Measurements from ENCODE around the gene PSMA6.
"Not testable (repeated sequence)": the region's sequence is repeated elsewhere in the genome, so short reads cannot be mapped to it uniquely, and the experiment has no call there.

Gene PSMA6

GRCh38 chr14:35289623-35290022 is 2.6 kb upstream of the PSMA6 start:
- DNase-seq (no peak), ATAC-seq (replicated peaks) (no peak)
- H3K27me3 Mint-ChIP-seq = no peaks in the 10 kb centered on the region
- H3K27ac Mint-ChIP-seq = no peak overlapping the region
- H3K36me3 Mint-ChIP-seq (ENCODE audit: insufficient read depth) = peaks cover 32% of the 10 kb centered on the region
- H3K9me3 Mint-ChIP-seq = no peaks in the 10 kb centered on the region
- peaks cover 47 to 50% of the 10 kb centered on the region in 2 donors for H3K4me1 Mint-ChIP-seq (ENCODE audit: low read depth in 2 of 2)
- H3K4me3 Mint-ChIP-seq = no peak overlapping the region

- Mint-ChIP-seq H3K27ac (peak overlapping the region; percentile 98), H3K27me3 (no peaks in the 10 kb centered on the region), H3K9me3 (no peaks in the 10 kb centered on the region), H3K36me3 (ENCODE audit: insufficient read depth) (peaks cover 35% of the 10 kb centered on the region), H3K4me1 (ENCODE audit: low read depth in 2 of 2) (peaks cover 38 to 46% of the 10 kb centered on the region in 2 donors), H3K4me3 (peak overlapping the region; percentile 95 to 99)
- ATAC-seq (replicated peaks) (no peak), DNase-seq (no peak)
Measured at GRCh38 chr14:35292770-35293561, 784 bp downstream of the PSMA6 start.

GRCh38 chr14:35295845-35296161 is 3.6 kb downstream of the PSMA6 start:
- DNase-seq (no peak), ATAC-seq (replicated peaks) (no peak)
- peaks cover 39% of the 10 kb centered on the region for H3K36me3 Mint-ChIP-seq (ENCODE audit: insufficient read depth)
- H3K4me1 Mint-ChIP-seq (ENCODE audit: low read depth in 2 of 2) = peaks cover 56 to 66% of the 10 kb centered on the region in 2 donors
- peak overlapping the region; percentile 53 to 98 for H3K27ac Mint-ChIP-seq
- H3K4me3 Mint-ChIP-seq = peak overlapping the region; percentile 58 to 99
- no peaks in the 10 kb centered on the region for H3K27me3 Mint-ChIP-seq
- H3K9me3 Mint-ChIP-seq = no peaks in the 10 kb centered on the region

- peak overlapping the region; percentile 25 to 58 for H3K4me3 Mint-ChIP-seq
- peak overlapping the region in 1 of 2 donors; percentile 98 for H3K27ac Mint-ChIP-seq
- H3K27me3 Mint-ChIP-seq = no peaks in the 10 kb centered on the region
- ATAC-seq (replicated peaks) (no peak), DNase-seq (no peak)
- peaks cover 38% of the 10 kb centered on the region for H3K36me3 Mint-ChIP-seq (ENCODE audit: insufficient read depth)
- peaks cover 60 to 74% of the 10 kb centered on the region in 2 donors for H3K4me1 Mint-ChIP-seq (ENCODE audit: low read depth in 2 of 2)
- H3K9me3 Mint-ChIP-seq = no peaks in the 10 kb centered on the region
Measured at GRCh38 chr14:35296545-35296944, 4.4 kb downstream of the PSMA6 start.

GRCh38 chr14:35297706-35298105 is 5.5 kb downstream of the PSMA6 start:
- Mint-ChIP-seq H3K27ac (peak overlapping the region; percentile 82 to 85), H3K9me3 (no peaks in the 10 kb centered on the region), H3K4me3 (peak overlapping the region; percentile 44 to 58), H3K36me3 (ENCODE audit: insufficient read depth) (peaks cover 30% of the 10 kb centered on the region), H3K4me1 (ENCODE audit: low read depth in 2 of 2) (peaks cover 67 to 84% of the 10 kb centered on the region in 2 donors), H3K27me3 (no peaks in the 10 kb centered on the region)
- ATAC-seq (replicated peaks) (no peak), DNase-seq (no peak)

- H3K4me1 Mint-ChIP-seq (ENCODE audit: low read depth in 2 of 2) = peaks cover 68 to 84% of the 10 kb centered on the region in 2 donors
- H3K27me3 Mint-ChIP-seq = no peaks in the 10 kb centered on the region
- H3K9me3 Mint-ChIP-seq = no peaks in the 10 kb centered on the region
- DNase-seq (no peak), ATAC-seq (replicated peaks) (no peak)
- H3K27ac Mint-ChIP-seq = no peak overlapping the region
- no peak overlapping the region for H3K4me3 Mint-ChIP-seq
- H3K36me3 Mint-ChIP-seq (ENCODE audit: insufficient read depth) = peaks cover 25% of the 10 kb centered on the region
Measured at GRCh38 chr14:35298351-35298750, 6.2 kb downstream of the PSMA6 start.

GRCh38 chr14:35299708-35300107 is 7.5 kb downstream of the PSMA6 start:
- peaks cover 17% of the 10 kb centered on the region for H3K36me3 Mint-ChIP-seq (ENCODE audit: insufficient read depth)
- ATAC-seq (replicated peaks) (no peak), DNase-seq (no peak)
- H3K9me3 Mint-ChIP-seq = no peaks in the 10 kb centered on the region
- peaks cover 62 to 74% of the 10 kb centered on the region in 2 donors for H3K4me1 Mint-ChIP-seq (ENCODE audit: low read depth in 2 of 2)
- peak overlapping the region in 1 of 2 donors; percentile 62 for H3K4me3 Mint-ChIP-seq
- no peaks in the 10 kb centered on the region for H3K27me3 Mint-ChIP-seq
- peak overlapping the region; percentile 4 to 90 for H3K27ac Mint-ChIP-seq

- ATAC-seq (replicated peaks) (no peak), DNase-seq (no peak)
- Mint-ChIP-seq H3K27ac (peak overlapping the region; percentile 4 to 90), H3K9me3 (no peaks in the 10 kb centered on the region), H3K4me3 (peak overlapping the region; percentile 8 to 62), H3K27me3 (no peaks in the 10 kb centered on the region), H3K4me1 (ENCODE audit: low read depth in 2 of 2) (peaks cover 62 to 71% of the 10 kb centered on the region in 2 donors), H3K36me3 (ENCODE audit: insufficient read depth) (peaks cover 17% of the 10 kb centered on the region)
Measured at GRCh38 chr14:35300228-35300627, 8.0 kb downstream of the PSMA6 start.

- H3K9me3 Mint-ChIP-seq; DNase-seq; H3K27me3 Mint-ChIP-seq; ATAC-seq (replicated peaks): not testable (repeated sequence)
- Mint-ChIP-seq H3K36me3 (ENCODE audit: insufficient read depth) (peaks cover 20% of the 10 kb centered on the region), H3K4me3 (peak overlapping the region; percentile 31 to 62), H3K27ac (peak overlapping the region; percentile 63 to 90), H3K4me1 (ENCODE audit: low read depth in 2 of 2) (peaks cover 53 to 63% of the 10 kb centered on the region in 2 donors)
Measured at GRCh38 chr14:35301334-35301733, 9.2 kb downstream of the PSMA6 start.

- peak; percentile 21 for ATAC-seq (replicated peaks)
- Mint-ChIP-seq H3K4me1 (ENCODE audit: low read depth in 2 of 2) (peaks cover 53 to 58% of the 10 kb centered on the region in 2 donors), H3K9me3 (no peaks in the 10 kb centered on the region), H3K27me3 (no peaks in the 10 kb centered on the region), H3K4me3 (peak overlapping the region; percentile 33 to 62), H3K27ac (peak overlapping the region; percentile 63 to 90), H3K36me3 (ENCODE audit: insufficient read depth) (peaks cover 23% of the 10 kb centered on the region)
- DNase-seq = no peak
Measured at GRCh38 chr14:35301735-35302528, 9.8 kb downstream of the PSMA6 start.

GRCh38 chr14:35303149-35303935 is 11.2 kb downstream of the PSMA6 start:
- no peak for DNase-seq
- no peaks in the 10 kb centered on the region for H3K9me3 Mint-ChIP-seq
- H3K4me3 Mint-ChIP-seq = peak overlapping the region; percentile 33 to 62
- no peaks in the 10 kb centered on the region for H3K27me3 Mint-ChIP-seq
- H3K27ac Mint-ChIP-seq = peak overlapping the region; percentile 63 to 90
- no peak for ATAC-seq (replicated peaks)
- peaks cover 47 to 49% of the 10 kb centered on the region in 2 donors for H3K4me1 Mint-ChIP-seq (ENCODE audit: low read depth in 2 of 2)
- peaks cover 31% of the 10 kb centered on the region for H3K36me3 Mint-ChIP-seq (ENCODE audit: insufficient read depth)

- Mint-ChIP-seq H3K4me3 (no peak overlapping the region), H3K9me3 (no peaks in the 10 kb centered on the region), H3K36me3 (ENCODE audit: insufficient read depth) (peaks cover 42% of the 10 kb centered on the region), H3K27ac (peak overlapping the region; percentile 13 to 53), H3K4me1 (ENCODE audit: low read depth in 2 of 2) (peaks cover 38% of the 10 kb centered on the region in 2 donors), H3K27me3 (no peaks in the 10 kb centered on the region)
- no peak for ATAC-seq (replicated peaks)
- DNase-seq = no peak
Measured at GRCh38 chr14:35304812-35305462, 12.8 kb downstream of the PSMA6 start.

GRCh38 chr14:35305633-35306032 is 13.5 kb downstream of the PSMA6 start:
- peaks cover 49% of the 10 kb centered on the region for H3K36me3 Mint-ChIP-seq (ENCODE audit: insufficient read depth)
- H3K27me3 Mint-ChIP-seq = no peaks in the 10 kb centered on the region
- ATAC-seq (replicated peaks) = no peak
- no peak overlapping the region for H3K4me3 Mint-ChIP-seq
- H3K4me1 Mint-ChIP-seq (ENCODE audit: low read depth in 2 of 2) = peaks cover 31% of the 10 kb centered on the region in 2 donors
- no peak for DNase-seq
- no peaks in the 10 kb centered on the region for H3K9me3 Mint-ChIP-seq
- H3K27ac Mint-ChIP-seq = peak overlapping the region; percentile 53 to 77
